HK-2 (cell line): ENCODE data around the gene MRPL2.

Experiments
- DNase-seq: peaks from one replicate; pipeline ENCODE4 v3.0.0-alpha.2; 2018; ENCODE audit not compliant: unreplicated experiment

The MRPL2 gene

GRCh38 chr6:43059168-43060033 is at the start of gene MRPL2, which contains the start of gene KLC4:
MRPL2 (minus strand) TSS chr6:43059434; CDS start chr6:43059381, 53 bp downstream.
KLC4 (plus strand) TSS chr6:43059631; CDS start chr6:43061336, 1,705 bp downstream.
- peak; percentile 98 for DNase-seq

GRCh38 chr6:43107344-43108062 is 48.3 kb upstream of the MRPL2 start:
- DNase-seq: no peak

GRCh38 chr6:43105538-43106222 is 46.4 kb upstream of the MRPL2 start:
- no peak for DNase-seq

- no peak for DNase-seq
Observed at GRCh38 chr6:43103253-43103876, 44.1 kb upstream of the MRPL2 start.

- no peak for DNase-seq
Observed at GRCh38 chr6:43101497-43101896, 42.3 kb upstream of the MRPL2 start.

- DNase-seq: no peak
Observed at GRCh38 chr6:43097502-43097901, 38.3 kb upstream of the MRPL2 start.

GRCh38 chr6:43097098-43097489 is 37.9 kb upstream of the MRPL2 start:
- DNase-seq: no peak

- no peak for DNase-seq
Observed at GRCh38 chr6:43096451-43097097, 37.3 kb upstream of the MRPL2 start.

- DNase-seq: no peak
Observed at GRCh38 chr6:43095939-43096338, 36.7 kb upstream of the MRPL2 start.

GRCh38 chr6:43093436-43094289 is 34.4 kb upstream of the MRPL2 start:
- no peak for DNase-seq

GRCh38 chr6:43092635-43093034 is 33.4 kb upstream of the MRPL2 start:
- DNase-seq: no peak

- no peak for DNase-seq
Observed at GRCh38 chr6:43091436-43091991, 32.3 kb upstream of the MRPL2 start.

GRCh38 chr6:43091020-43091419 is 31.8 kb upstream of the MRPL2 start:
- no peak for DNase-seq

- no peak for DNase-seq
Observed at GRCh38 chr6:43090559-43090956, 31.3 kb upstream of the MRPL2 start.

- DNase-seq: no peak
Observed at GRCh38 chr6:43089874-43090558, 30.8 kb upstream of the MRPL2 start.

- no peak for DNase-seq
Observed at GRCh38 chr6:43089467-43089866, 30.2 kb upstream of the MRPL2 start.

GRCh38 chr6:43088654-43089056 is 29.4 kb upstream of the MRPL2 start:
- DNase-seq: no peak

GRCh38 chr6:43086022-43086658 is 26.9 kb upstream of the MRPL2 start:
- no peak for DNase-seq
